C4-2B (cell line): Measurements from ENCODE around the gene FAM174C.

Experiments used
- ZFX ChIP-seq: fragments of 450-650 bp; IDR thresholded peaks from 2 replicates; pipeline ENCODE4 v1.6.1; 2017
- TF ChIP-seq, protein P1 (sequence below): fragments of 450-650 bp; conservative IDR thresholded peaks from 2 replicates; pipeline ENCODE4 v1.5.1; 2017; ENCODE audit warnings: mild to moderate bottlenecking

DNA sequence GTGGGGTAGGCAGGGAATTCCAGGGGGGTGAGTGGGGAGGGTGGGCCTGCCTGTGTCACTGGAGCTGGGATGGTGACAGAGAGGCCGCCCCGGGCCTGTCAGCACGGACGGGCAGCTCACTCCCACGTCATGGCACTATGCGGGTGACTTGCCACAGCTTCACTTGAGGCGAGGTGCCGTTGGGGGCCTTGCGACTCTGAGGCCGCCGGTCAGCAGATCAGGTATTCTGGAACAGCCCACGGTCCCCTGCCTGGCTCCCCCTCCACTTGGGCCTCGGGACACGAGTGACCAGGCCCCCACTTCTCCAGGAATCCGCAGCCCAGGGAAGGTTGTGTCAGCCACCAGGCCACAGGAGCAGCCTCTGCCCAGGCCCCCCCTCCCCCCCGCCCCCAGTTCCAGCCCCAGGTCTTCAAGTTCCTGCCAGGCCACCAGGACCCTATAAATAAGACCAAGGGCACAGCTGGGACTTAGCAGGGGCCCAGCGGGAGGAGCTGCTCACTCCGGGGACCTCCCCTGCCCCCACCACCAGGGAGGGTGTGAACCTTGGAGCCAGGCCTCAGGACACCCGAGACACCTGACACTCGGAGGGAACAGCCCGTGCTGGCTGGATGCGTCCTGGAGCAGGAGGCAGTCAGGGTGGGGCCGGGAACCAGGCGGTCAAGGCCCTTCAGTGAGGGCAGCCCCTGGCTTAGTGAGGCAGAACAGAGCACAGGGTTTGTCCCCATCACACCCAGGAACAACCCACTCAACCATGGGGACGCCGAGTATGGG lies 29.7 kb upstream of the FAM174C start:
- TF ChIP-seq, protein P1, sequence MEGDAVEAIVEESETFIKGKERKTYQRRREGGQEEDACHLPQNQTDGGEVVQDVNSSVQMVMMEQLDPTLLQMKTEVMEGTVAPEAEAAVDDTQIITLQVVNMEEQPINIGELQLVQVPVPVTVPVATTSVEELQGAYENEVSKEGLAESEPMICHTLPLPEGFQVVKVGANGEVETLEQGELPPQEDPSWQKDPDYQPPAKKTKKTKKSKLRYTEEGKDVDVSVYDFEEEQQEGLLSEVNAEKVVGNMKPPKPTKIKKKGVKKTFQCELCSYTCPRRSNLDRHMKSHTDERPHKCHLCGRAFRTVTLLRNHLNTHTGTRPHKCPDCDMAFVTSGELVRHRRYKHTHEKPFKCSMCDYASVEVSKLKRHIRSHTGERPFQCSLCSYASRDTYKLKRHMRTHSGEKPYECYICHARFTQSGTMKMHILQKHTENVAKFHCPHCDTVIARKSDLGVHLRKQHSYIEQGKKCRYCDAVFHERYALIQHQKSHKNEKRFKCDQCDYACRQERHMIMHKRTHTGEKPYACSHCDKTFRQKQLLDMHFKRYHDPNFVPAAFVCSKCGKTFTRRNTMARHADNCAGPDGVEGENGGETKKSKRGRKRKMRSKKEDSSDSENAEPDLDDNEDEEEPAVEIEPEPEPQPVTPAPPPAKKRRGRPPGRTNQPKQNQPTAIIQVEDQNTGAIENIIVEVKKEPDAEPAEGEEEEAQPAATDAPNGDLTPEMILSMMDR: no peak
- no peak for TF ChIP-seq ZFX
